Smooth muscle cell of the umbilical artery (primary cell): ENCODE data around the gene ATP6V1G2. TPM values are rescaled to one million over a fixed set of nuclear protein-coding genes. Genes with fewer than 3 reads are reported as not detected.

Source experiments
- total RNA-seq: library from RNA; depleted of rRNA; stranded (reverse); fragments of >200 nt; gene quantifications from 2 replicates; pipeline ENCODE4 v1.2.3, GENCODE V29; 2014

ATP6V1G2 gene
- total RNA-seq = 2.6 and 3.3 TPM in 2 replicates

DNA sequence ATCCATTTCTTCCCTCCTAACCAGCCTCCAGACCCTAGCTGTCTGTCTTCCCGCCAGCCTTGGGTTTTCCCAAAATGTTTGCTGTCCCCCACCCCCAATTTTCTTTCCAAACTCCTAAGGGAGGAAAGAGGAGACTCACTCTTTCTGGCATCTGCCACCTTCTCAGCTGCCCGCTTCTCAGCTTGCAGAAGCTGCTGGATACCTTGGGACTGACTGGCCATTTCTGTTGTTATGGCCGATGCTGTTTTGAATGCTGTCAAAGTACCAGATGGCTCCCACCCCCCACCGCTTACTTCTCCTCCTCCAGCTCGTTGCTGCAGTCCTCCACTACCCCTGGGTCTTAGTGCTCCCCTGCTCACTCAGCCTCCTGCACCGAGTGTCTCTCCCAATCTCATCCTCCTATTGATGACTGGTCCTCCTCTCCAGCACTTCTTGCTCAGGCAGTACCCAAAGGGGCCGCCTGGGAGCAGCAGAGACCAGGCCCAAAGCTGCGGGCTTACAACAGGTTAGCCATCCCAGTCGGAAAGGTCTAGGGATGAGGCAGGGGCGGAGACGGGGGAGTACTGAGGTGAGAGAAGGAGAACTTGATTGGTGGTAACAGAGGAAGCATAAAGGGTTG lies at the start of gene ATP6V1G2:
Gene ATP6V1G2, minus strand, starts transcription at position 270 of the 619 bp plus-strand sequence. Its CDS starts 49 bp downstream, at position 221.

DNA sequence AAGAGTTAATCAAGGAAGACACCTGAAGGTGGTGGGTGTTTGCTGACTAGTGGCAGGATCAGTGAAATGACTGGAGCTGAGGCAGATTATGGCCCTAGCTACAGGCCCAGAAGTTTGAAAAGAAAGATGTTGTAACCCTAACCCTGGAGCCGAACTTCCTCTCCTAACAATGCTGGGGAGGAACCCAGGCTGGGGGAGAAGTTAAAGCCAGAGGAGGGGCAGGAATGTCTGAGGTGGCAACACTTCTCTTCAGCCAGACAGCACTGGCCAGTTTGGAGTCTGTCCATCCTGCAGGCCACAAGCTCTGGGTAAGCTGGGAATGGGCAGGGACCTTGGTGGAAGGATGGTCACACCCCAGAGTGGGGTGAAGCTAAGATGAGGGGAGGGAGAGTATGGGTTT lies 39.6 kb upstream of the ATP6V1G2 start, which contains the start of gene LST1:
Gene LST1, plus strand, starts transcription at position 270 of the 400 bp plus-strand sequence. CDS start 1,023 bp downstream, outside the sequence.

DNA sequence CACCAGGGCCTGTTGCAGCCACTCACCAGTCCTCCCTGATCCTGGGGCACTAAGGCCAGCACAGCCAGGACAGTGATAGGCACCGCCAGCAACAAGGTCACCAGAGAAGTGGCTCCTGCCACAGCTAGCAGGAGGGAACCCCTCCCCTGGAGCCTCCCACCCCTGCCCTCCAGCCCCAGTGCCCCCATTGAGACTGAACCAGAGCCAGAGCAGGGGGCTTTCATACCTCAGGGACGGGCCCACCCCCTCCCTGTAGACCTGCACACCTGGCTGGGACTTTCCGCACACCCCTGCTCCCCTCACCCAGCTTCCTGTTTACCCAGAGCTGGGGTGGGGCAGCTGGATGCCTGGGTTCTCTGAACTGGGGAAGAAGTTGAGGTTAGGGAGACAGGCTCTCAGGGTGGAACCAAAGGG lies 35.8 kb upstream of the ATP6V1G2 start, which contains the start of gene LTB:
Gene LTB, minus strand, starts transcription at position 195 of the 414 bp plus-strand sequence. Its CDS starts 7 bp downstream, at position 188.

DNA sequence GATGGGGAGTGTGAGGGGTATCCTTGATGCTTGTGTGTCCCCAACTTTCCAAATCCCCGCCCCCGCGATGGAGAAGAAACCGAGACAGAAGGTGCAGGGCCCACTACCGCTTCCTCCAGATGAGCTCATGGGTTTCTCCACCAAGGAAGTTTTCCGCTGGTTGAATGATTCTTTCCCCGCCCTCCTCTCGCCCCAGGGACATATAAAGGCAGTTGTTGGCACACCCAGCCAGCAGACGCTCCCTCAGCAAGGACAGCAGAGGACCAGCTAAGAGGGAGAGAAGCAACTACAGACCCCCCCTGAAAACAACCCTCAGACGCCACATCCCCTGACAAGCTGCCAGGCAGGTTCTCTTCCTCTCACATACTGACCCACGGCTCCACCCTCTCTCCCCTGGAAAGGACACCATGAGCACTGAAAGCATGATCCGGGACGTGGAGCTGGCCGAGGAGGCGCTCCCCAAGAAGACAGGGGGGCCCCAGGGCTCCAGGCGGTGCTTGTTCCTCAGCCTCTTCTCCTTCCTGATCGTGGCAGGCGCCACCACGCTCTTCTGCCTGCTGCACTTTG lies 29.0 kb upstream of the ATP6V1G2 start, which contains the start of gene TNF:
Gene TNF, plus strand, starts transcription at position 231 of the 567 bp plus-strand sequence. Its CDS starts 177 bp downstream, at position 408.

DNA sequence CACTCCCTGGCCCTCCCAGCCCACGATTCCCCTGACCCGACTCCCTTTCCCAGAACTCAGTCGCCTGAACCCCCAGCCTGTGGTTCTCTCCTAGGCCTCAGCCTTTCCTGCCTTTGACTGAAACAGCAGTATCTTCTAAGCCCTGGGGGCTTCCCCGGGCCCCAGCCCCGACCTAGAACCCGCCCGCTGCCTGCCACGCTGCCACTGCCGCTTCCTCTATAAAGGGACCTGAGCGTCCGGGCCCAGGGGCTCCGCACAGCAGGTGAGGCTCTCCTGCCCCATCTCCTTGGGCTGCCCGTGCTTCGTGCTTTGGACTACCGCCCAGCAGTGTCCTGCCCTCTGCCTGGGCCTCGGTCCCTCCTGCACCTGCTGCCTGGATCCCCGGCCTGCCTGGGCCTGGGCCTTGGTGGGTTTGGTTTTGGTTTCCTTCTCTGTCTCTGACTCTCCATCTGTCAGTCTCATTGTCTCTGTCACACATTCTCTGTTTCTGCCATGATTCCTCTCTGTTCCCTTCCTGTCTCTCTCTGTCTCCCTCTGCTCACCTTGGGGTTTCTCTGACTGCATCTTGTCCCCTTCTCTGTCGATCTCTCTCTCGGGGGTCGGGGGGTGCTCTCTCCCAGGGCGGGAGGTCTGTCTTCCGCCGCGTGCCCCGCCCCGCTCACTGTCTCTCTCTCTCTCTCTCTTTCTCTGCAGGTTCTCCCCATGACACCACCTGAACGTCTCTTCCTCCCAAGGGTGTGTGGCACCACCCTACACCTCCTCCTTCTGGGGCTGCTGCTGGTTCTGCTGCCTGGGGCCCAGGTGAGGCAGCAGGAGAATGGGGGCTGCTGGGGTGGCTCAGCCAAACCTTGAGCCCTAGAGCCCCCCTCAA lies 25.9 kb upstream of the ATP6V1G2 start, which contains the start of gene LTA:
Gene LTA, plus strand, starts transcription at position 249 of the 871 bp plus-strand sequence. Its CDS starts 454 bp downstream, at position 703.

DNA sequence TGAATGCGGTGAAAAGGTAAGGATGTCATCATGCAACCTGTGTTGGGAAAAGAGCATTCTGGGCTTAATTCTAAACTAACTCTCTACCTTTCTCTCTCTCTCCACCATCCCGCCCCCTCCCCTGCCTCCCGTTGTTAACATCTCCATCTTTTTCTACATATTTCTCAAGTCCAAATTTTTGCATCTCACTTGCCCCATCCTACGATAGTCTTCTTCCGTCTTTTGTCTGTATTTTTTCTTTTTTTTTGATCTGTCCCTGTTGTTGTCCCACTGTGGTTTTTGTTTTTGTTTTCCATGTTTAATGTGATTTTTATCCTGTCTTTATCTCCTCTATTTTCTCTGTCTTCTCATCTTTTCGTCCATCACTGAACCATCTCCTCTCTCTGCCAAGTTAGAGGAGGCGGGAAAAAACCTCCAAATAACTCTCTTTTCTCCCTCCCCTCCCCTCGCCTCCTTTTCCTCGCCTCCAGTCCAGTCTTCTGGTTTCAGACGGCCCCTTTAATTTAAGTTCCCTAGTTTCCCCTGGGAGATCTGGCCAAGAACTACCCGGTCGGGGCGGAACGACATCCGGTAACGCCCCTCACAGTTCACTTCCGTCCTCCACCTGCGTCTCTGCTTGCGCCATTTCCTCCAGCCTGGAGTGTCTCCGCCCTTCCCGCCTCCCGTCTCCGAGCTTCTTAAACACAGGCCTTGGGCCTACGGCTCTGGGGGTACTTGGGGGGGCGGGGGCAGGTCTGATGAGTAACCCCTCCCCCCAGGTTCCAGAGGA lies 734 bp upstream of the ATP6V1G2 start, which contains the start of gene NFKBIL1:
Gene NFKBIL1, plus strand, starts transcription at position 651 of the 769 bp plus-strand sequence. Its CDS starts 87 bp downstream, at position 738.

DNA sequence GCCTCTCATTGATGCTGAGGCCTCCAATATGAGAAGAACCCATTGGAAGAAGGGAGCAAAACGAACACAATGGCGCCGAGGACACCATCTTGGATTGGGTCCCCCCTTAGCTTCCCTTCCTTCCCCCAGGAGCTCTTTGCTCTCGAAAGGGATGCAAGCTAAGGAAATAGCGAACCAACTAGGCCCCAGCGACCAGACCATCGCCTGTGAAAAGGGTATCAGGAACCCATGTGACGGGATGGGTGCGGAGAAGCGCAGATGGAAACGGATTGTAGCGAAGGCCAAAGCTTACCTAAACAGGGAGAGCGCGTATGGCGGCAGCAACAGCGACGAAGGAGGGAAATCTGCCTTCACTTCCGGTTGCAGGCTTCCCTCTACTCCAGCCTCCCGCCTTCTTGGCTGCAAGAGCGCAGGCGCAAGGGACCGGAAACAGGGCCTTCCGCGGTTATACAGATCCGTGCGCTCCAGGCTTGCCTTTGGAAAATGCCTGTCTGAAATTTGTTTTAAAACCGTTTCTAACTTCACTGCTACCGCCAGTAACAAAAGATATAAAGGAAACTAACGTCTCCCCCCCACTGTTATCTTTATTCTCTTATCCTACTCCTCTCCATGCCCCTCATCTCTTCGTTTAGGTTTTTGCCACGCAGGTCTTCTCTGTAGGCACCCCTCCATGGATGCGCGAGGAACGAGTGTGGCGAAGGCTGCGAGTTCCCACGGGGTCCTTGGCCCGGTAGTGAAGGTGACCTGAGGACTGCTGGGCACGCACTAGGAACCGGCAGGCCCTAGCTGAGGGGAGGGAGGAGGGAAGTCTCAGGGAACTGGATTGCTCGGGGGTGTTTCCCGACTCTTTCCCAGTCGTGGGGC lies 4.5 kb downstream of the ATP6V1G2 start, which contains the start of gene DDX39B:
Gene DDX39B, minus strand, starts transcription at position 346 of the 864 bp plus-strand sequence. CDS start 1,471 bp downstream, outside the sequence.

DNA sequence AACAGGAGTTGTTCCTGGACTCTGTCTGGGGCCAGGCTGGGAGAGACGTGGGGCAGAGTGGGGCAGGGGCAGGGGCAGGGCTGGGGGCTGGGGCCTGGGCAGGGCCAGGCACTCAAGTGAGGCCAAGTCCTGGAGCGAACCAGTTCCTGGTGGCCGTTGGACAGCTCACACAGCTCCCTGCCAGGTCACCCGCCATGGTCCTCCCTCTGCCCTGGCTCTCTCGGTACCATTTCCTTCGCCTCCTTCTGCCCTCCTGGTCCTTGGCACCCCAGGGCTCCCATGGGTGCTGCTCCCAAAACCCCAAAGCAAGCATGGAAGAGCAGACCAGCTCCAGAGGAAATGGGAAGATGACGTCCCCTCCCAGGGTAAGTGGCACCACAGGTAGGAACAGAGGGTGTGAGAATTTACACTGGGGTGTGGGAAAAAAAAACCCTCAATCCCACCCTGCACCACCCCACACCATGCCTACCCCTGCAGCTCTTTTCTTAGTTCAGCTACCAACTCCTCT lies 17.5 kb downstream of the ATP6V1G2 start, which contains the start of gene MCCD1:
Gene MCCD1, plus strand, starts transcription at position 142 of the 508 bp plus-strand sequence. Its CDS starts 53 bp downstream, at position 195.

DNA sequence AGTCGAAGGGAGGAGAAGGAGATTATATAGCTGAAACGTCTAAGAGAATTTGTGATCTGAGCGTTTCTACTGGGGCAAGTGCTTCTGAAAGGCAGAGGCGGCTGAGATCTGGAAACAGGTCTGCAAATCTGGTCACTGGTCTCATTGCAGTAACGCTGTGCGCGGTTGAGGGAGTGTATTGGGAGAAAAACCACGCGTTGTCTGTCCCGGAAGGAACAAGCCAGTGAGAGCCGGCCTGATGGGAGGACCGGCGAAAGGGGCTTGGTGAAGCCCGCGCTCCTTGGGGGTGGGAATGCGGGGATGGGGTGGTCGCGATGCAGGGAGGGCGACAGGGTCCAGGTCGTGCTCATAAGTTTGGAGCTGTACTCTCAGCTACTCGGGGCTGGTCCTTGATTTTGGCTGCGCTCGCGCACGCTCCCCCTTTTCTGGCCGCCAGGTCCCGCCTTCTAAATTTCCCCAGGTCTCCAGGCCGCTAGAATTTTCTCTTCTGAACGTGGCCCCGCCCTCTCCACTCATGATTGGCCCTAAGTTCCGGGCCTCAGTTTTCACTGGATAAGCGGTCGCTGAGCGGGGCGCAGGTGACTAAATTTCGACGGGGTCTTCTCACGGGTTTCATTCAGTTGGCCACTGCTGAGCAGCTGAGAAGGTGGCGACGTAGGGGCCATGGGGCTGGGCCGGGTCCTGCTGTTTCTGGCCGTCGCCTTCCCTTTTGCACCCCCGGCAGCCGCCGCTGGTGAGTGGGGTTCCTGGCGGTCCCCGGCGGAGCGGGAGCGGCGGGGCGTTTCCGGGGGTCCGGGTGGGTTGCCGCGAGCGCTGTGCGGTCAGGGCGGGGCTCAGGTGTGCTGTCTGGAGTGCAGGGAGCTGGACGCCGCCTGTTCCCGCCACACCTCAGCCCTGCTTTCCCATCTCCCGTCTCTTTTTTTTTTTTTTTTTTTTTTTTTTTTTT lies 48.6 kb downstream of the ATP6V1G2 start, which contains the start of gene MICB:
Gene MICB, plus strand, starts transcription at position 615 of the 946 bp plus-strand sequence. Its CDS starts 49 bp downstream, at position 664.

Other genes starting within 250 kb of the ATP6V1G2 start
- gene HLA-B, start 189.4 kb downstream of the ATP6V1G2 start, total RNA-seq = 405 and 426 TPM in 2 replicates
- 83.3 and 207 TPM in 2 replicates for gene MICA, start 143.0 kb downstream of the ATP6V1G2 start, total RNA-seq
- 6.5 and 9.6 TPM in 2 replicates for gene MICB, start 48.5 kb downstream of the ATP6V1G2 start, total RNA-seq
- not detected in 2 replicates for gene MCCD1, start 17.6 kb downstream of the ATP6V1G2 start, total RNA-seq
- 222 and 273 TPM in 2 replicates for gene DDX39B, start 4.6 kb downstream of the ATP6V1G2 start, total RNA-seq
- 12.0 and 23.5 TPM in 2 replicates for gene NFKBIL1, start 1.0 kb upstream of the ATP6V1G2 start, total RNA-seq
- not detected in 2 replicates for gene LTA, start 25.7 kb upstream of the ATP6V1G2 start, total RNA-seq
- gene TNF, start 29.0 kb upstream of the ATP6V1G2 start, total RNA-seq = under 0.01 TPM in 1 of 2 replicates, not detected in the other
- not detected in 2 replicates for gene LTB, start 35.8 kb upstream of the ATP6V1G2 start, total RNA-seq
- not detected in 2 replicates for gene LST1, start 39.7 kb upstream of the ATP6V1G2 start, total RNA-seq
- not detected in 2 replicates for gene NCR3, start 46.4 kb upstream of the ATP6V1G2 start, total RNA-seq
- gene AIF1, start 68.6 kb upstream of the ATP6V1G2 start, total RNA-seq = not detected in 2 replicates
- 29.1 and 76.5 TPM in 2 replicates for gene PRRC2A, start 74.1 kb upstream of the ATP6V1G2 start, total RNA-seq
- gene BAG6, start 106.1 kb upstream of the ATP6V1G2 start, total RNA-seq = 116 and 226 TPM in 2 replicates
- 0.60 and 0.89 TPM in 2 replicates for gene APOM, start 109.3 kb upstream of the ATP6V1G2 start, total RNA-seq
- 16.6 and 22.0 TPM in 2 replicates for gene C6orf47, start 114.2 kb upstream of the ATP6V1G2 start, total RNA-seq
- 10.1 and 10.3 TPM in 2 replicates for gene GPANK1, start 118.4 kb upstream of the ATP6V1G2 start, total RNA-seq
- 73.6 and 90.3 TPM in 2 replicates for gene CSNK2B, start 119.5 kb upstream of the ATP6V1G2 start, total RNA-seq
- gene LY6G5B, start 123.4 kb upstream of the ATP6V1G2 start, total RNA-seq = 2.9 and 3.0 TPM in 2 replicates
- gene LY6G5C, start 134.5 kb upstream of the ATP6V1G2 start, total RNA-seq = 0.51 and 0.59 TPM in 2 replicates
- gene ABHD16A, start 156.7 kb upstream of the ATP6V1G2 start, total RNA-seq = 38.6 and 56.1 TPM in 2 replicates
- gene LY6G6F, start 160.3 kb upstream of the ATP6V1G2 start, total RNA-seq = not detected in 2 replicates
- not detected in 2 replicates for gene LY6G6D, start 168.7 kb upstream of the ATP6V1G2 start, total RNA-seq
- not detected in 2 replicates for gene LY6G6C, start 175.1 kb upstream of the ATP6V1G2 start, total RNA-seq
- gene MPIG6B, start 176.8 kb upstream of the ATP6V1G2 start, total RNA-seq = not detected in 2 replicates
- 54.9 and 59.1 TPM in 2 replicates for gene DDAH2, start 182.7 kb upstream of the ATP6V1G2 start, total RNA-seq
- gene CLIC1, start 189.9 kb upstream of the ATP6V1G2 start, total RNA-seq = 514 and 620 TPM in 2 replicates
- gene MSH5, start 193.4 kb upstream of the ATP6V1G2 start, total RNA-seq = 3.6 and 10.9 TPM in 2 replicates
- gene SAPCD1, start 216.0 kb upstream of the ATP6V1G2 start, total RNA-seq = 1.2 TPM in 2 replicates
- 0.09 TPM in 1 of 2 replicates, not detected in the other for gene VWA7, start 230.7 kb upstream of the ATP6V1G2 start, total RNA-seq
- 67.4 and 123 TPM in 2 replicates for gene VARS1, start 249.1 kb upstream of the ATP6V1G2 start, total RNA-seq